Nephron progenitor cell (in vitro differentiated cells): ENCODE data around the gene DCHS2.

Experiments used
- DNase-seq: peaks from one replicate; pipeline ENCODE4 v3.0.0; 2021
- H3K27ac Mint-ChIP-seq: 2 replicates; pipeline ENCODE4 v1.8.0; 2021; ENCODE audit warnings: mild to moderate bottlenecking, moderate library complexity, mixed read lengths
- H3K27me3 Mint-ChIP-seq: 2 replicates; pipeline ENCODE4 v1.8.0; 2021; ENCODE audit warnings: mild to moderate bottlenecking, low read depth, mixed read lengths; ENCODE audit not compliant: poor library complexity
- H3K36me3 Mint-ChIP-seq: 2 replicates; pipeline ENCODE4 v1.8.0; 2021; ENCODE audit warnings: low read depth, mixed read lengths
- H3K4me1 Mint-ChIP-seq: 2 replicates; pipeline ENCODE4 v1.8.0; 2021; ENCODE audit warnings: mixed read lengths
- H3K4me3 Mint-ChIP-seq: 2 replicates; pipeline ENCODE4 v1.8.0; 2021; ENCODE audit warnings: mild to moderate bottlenecking, moderate library complexity, mixed read lengths
- H3K9me3 Mint-ChIP-seq: 2 replicates; pipeline ENCODE4 v1.8.0; 2021; ENCODE audit warnings: mild to moderate bottlenecking, moderate library complexity, mixed read lengths
- CTCF ChIP-seq: fragments of 200-600 bp; sonication (generic); IDR thresholded peaks from 2 replicates; pipeline ENCODE4 v1.5.0; 2021; ENCODE audit warnings: antibody characterized with exemption

Gene DCHS2

GRCh38 chr4:154511548-154511947 lies 19.9 kb upstream of the DCHS2 start:
- Mint-ChIP-seq H3K27ac (no peak overlapping the region), H3K4me3 (no peak overlapping the region), H3K27me3 (peaks cover 6% of the 10 kb centered on the region), H3K9me3 (peaks cover 12% of the 10 kb centered on the region), H3K36me3 (no peaks in the 10 kb centered on the region), H3K4me1 (peaks cover 24% of the 10 kb centered on the region)
- no peak for DNase-seq
- no peak for TF ChIP-seq CTCF

- peaks cover 12% of the 10 kb centered on the region for H3K27me3 Mint-ChIP-seq
- peaks cover 7% of the 10 kb centered on the region for H3K4me1 Mint-ChIP-seq
- H3K27ac Mint-ChIP-seq = no peak overlapping the region
- no peaks in the 10 kb centered on the region for H3K36me3 Mint-ChIP-seq
- no peak for TF ChIP-seq CTCF
- no peaks in the 10 kb centered on the region for H3K9me3 Mint-ChIP-seq
- DNase-seq = no peak
- H3K4me3 Mint-ChIP-seq = no peak overlapping the region
These were observed 15.6 kb upstream of the DCHS2 start for GRCh38 chr4:154507156-154507555.

- DNase-seq = peak; percentile 6
These were observed 14.7 kb upstream of the DCHS2 start for GRCh38 chr4:154506253-154506652.

GRCh38 chr4:154503598-154503997 lies 12.0 kb upstream of the DCHS2 start:
- H3K4me1 Mint-ChIP-seq = no peaks in the 10 kb centered on the region
- peaks cover 21% of the 10 kb centered on the region for H3K27me3 Mint-ChIP-seq
- H3K27ac Mint-ChIP-seq = no peak overlapping the region
- no peak for DNase-seq
- no peak overlapping the region for H3K4me3 Mint-ChIP-seq
- TF ChIP-seq CTCF = peak; percentile 59
- no peaks in the 10 kb centered on the region for H3K9me3 Mint-ChIP-seq
- H3K36me3 Mint-ChIP-seq = no peaks in the 10 kb centered on the region

More at GRCh38 chr4:154506253-154506652, 14.7 kb upstream of the DCHS2 start:
- Mint-ChIP-seq H3K4me1 (no peaks in the 10 kb centered on the region), H3K4me3 (no peak overlapping the region), H3K9me3 (no peaks in the 10 kb centered on the region), H3K27ac (no peak overlapping the region), H3K36me3 (no peaks in the 10 kb centered on the region), H3K27me3 (peaks cover 18% of the 10 kb centered on the region)
- peak; percentile 52 for TF ChIP-seq CTCF

GRCh38 chr4:154502111-154502510 lies 10.5 kb upstream of the DCHS2 start:
- Mint-ChIP-seq H3K4me1 (no peaks in the 10 kb centered on the region), H3K27ac (no peak overlapping the region), H3K9me3 (no peaks in the 10 kb centered on the region), H3K4me3 (no peak overlapping the region), H3K36me3 (no peaks in the 10 kb centered on the region), H3K27me3 (peaks cover 25% of the 10 kb centered on the region)
- no peak for DNase-seq
- TF ChIP-seq CTCF = no peak

GRCh38 chr4:154497889-154498288 lies 6.3 kb upstream of the DCHS2 start:
- DNase-seq = no peak
- no peaks in the 10 kb centered on the region for H3K4me1 Mint-ChIP-seq
- no peak for TF ChIP-seq CTCF
- peaks cover 43% of the 10 kb centered on the region for H3K27me3 Mint-ChIP-seq
- no peak overlapping the region for H3K4me3 Mint-ChIP-seq
- H3K36me3 Mint-ChIP-seq = no peaks in the 10 kb centered on the region
- no peaks in the 10 kb centered on the region for H3K9me3 Mint-ChIP-seq
- no peak overlapping the region for H3K27ac Mint-ChIP-seq
